Neural progenitor cell (in vitro differentiated cells): ENCODE results near the gene HMX3.

ENCODE experiments used
- EZH2phosphoT487 ChIP-seq: fragments of 200-600 bp; sonication (generic); IDR thresholded peaks from 2 replicates; pipeline ENCODE4 v1.6.1; 2017; ENCODE audit warnings: antibody characterized with exemption
- TF ChIP-seq, protein P1 (sequence below): fragments of 200-600 bp; sonication (generic); IDR thresholded peaks from 2 replicates; pipeline ENCODE4 v1.5.1; 2017; ENCODE audit warnings: antibody characterized with exemption, mild to moderate bottlenecking

- TF ChIP-seq, protein P1, sequence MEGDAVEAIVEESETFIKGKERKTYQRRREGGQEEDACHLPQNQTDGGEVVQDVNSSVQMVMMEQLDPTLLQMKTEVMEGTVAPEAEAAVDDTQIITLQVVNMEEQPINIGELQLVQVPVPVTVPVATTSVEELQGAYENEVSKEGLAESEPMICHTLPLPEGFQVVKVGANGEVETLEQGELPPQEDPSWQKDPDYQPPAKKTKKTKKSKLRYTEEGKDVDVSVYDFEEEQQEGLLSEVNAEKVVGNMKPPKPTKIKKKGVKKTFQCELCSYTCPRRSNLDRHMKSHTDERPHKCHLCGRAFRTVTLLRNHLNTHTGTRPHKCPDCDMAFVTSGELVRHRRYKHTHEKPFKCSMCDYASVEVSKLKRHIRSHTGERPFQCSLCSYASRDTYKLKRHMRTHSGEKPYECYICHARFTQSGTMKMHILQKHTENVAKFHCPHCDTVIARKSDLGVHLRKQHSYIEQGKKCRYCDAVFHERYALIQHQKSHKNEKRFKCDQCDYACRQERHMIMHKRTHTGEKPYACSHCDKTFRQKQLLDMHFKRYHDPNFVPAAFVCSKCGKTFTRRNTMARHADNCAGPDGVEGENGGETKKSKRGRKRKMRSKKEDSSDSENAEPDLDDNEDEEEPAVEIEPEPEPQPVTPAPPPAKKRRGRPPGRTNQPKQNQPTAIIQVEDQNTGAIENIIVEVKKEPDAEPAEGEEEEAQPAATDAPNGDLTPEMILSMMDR = no peak
- TF ChIP-seq EZH2phosphoT487 = no peak
Measured at GRCh38 chr10:123143825-123144168, 8.0 kb downstream of the HMX3 start.
